Spinal cord (tissue), 10 donors: ENCODE results near the gene SNED1. TPM values are rescaled to one million over a fixed set of nuclear protein-coding genes. Genes with fewer than 3 reads are reported as not detected.
A peak's percentile ranks its signal among the peaks of the same experiment; 100 is the strongest.

Experiments used
- DNase-seq, 6 donors: peaks; one replicate each; pipeline versions ENCODE4 v3.0.0 to v3.0.0-alpha.2; 2013 to 2015; ENCODE audit warnings: low spot score in 6 of 6, low read depth in 4 of 6
- H3K27ac ChIP-seq: one replicate; pipeline ENCODE4 v1.5.1; 2013; ENCODE audit warnings: low read depth, low read length, control low read depth
- H3K27me3 ChIP-seq: one replicate; pipeline ENCODE4 v1.6.1; 2013; ENCODE audit warnings: low read length; ENCODE audit not compliant: control insufficient read depth, insufficient read depth
- H3K36me3 ChIP-seq: one replicate; pipeline ENCODE4 v1.6.1; 2013; ENCODE audit warnings: low read length; ENCODE audit not compliant: control insufficient read depth, insufficient read depth
- H3K4me1 ChIP-seq: one replicate; pipeline ENCODE4 v1.6.1; 2013; ENCODE audit warnings: low read length; ENCODE audit not compliant: control insufficient read depth, insufficient read depth
- H3K4me3 ChIP-seq: one replicate; pipeline ENCODE4 v1.5.1; 2013; ENCODE audit warnings: low read depth, low read length, control low read depth
- H3K9me3 ChIP-seq: one replicate; pipeline ENCODE4 v1.6.1; 2013; ENCODE audit warnings: low read length; ENCODE audit not compliant: control insufficient read depth, insufficient read depth
- WGBS: methylation state at CpG from one replicate; pipeline ENCODE4 v1.1.5; 2013; ENCODE audit warnings: missing lambda C conversion rate; ENCODE audit not compliant: insufficient coverage; 5-methylcytosine and 5-hydroxymethylcytosine counted together
- polyA plus RNA-seq, 2 donors: library from polyadenylated mRNA; unstranded; fragments of 120-200 nt; gene quantifications; one replicate each; pipeline ENCODE4 v1.2.1, GENCODE V29; 2013; ENCODE audit not compliant: insufficient read length in 2 of 2
- total RNA-seq, 2 donors: library from RNA; depleted of rRNA in 1 of 2; stranded (reverse); fragments of 120-200 nt in 1 of 2; fragments of >200 nt in 1 of 2; gene quantifications; one replicate each; pipeline versions ENCODE4 v1.2.3 to v1.2.4, GENCODE V29; 2013 to 2014
- donor health status: healthy.

Gene SNED1
- total and polyA plus RNA-seq, 4 donors: 6.0 to 93.7 (median 26.7) TPM

- Histone ChIP-seq H3K4me1 (peaks cover 16% of the 10 kb centered on the region), H3K27me3 (peaks cover 4% of the 10 kb centered on the region), H3K4me3 (no peak overlapping the region), H3K9me3 (no peaks in the 10 kb centered on the region), H3K27ac (no peak overlapping the region), H3K36me3 (peaks cover 13% of the 10 kb centered on the region)
- WGBS: 93% methylated on average over 8 of the region's 10 CpGs
- DNase-seq: no peak
These were observed 31.9 kb upstream of the SNED1 start for GRCh38 chr2:240966457-240966905.

- no peak overlapping the region for H3K4me3 ChIP-seq
- no peak overlapping the region for H3K27ac ChIP-seq
- peaks cover 14% of the 10 kb centered on the region for H3K4me1 ChIP-seq
- DNase-seq: no peak
- no peaks in the 10 kb centered on the region for H3K9me3 ChIP-seq
- H3K27me3 ChIP-seq: peaks cover 4% of the 10 kb centered on the region
- WGBS: 85% methylated on average over 32 of the region's 32 CpGs
- H3K36me3 ChIP-seq: peaks cover 13% of the 10 kb centered on the region
These were observed 31.3 kb upstream of the SNED1 start for GRCh38 chr2:240966906-240967680.

DNA sequence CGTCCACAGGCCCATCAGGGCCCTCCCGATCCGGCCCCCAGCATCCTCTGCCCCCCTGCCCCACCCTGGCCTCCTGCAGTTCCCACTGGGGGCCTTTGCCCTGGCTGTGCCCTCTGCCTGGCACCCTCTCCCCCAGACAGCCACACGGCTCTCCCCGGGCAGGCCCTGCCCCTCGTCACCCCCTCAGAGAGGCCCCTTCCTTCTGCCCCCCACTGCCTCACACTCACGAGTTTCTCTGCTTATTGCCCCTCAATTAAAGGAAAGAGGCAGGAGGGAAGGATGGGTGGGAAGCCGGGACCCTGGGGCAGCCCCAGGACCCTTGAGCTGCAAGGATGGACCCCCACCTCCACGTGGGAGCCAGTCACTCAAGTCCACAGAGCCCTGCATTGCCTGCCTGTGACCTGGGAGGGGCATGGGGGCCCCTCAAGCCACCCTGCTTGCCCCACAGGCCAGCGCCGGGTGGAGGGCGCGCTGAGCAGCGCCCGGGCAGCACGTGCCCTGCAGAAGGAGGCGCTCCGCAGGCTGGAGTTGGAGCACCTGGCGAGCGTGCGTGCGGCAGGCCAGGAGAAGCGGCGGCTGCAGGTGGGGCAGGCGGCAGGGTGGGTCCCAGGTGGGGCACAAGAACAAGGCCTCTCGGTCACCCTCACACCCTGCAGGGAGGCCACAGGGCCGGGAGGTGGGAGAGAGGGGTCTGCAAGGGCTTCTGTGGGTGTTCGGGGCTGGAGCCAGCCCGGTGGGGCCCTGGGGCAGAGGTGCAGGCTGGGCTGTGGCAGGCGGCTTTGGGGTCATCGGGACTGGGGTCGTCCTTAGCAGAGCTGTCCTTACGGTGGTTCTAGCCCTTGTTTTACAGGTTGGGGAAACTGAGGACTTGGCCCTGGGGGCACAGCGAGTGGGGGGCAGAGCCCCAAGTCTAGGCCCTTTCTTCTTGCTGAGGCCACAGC lies 30.5 kb upstream of the SNED1 start:
- Histone ChIP-seq H3K4me1 (peaks cover 14% of the 10 kb centered on the region), H3K27me3 (peaks cover 4% of the 10 kb centered on the region), H3K27ac (no peak overlapping the region), H3K4me3 (no peak overlapping the region), H3K9me3 (no peaks in the 10 kb centered on the region), H3K36me3 (peaks cover 13% of the 10 kb centered on the region)
- no peak for DNase-seq
- WGBS: 91% methylated on average over 28 of the region's 34 CpGs

- 81% methylated on average over 15 of the region's 15 CpGs for WGBS
- DNase-seq: no peak
- peaks cover 19% of the 10 kb centered on the region for H3K4me1 ChIP-seq
- H3K27ac ChIP-seq: no peak overlapping the region
- H3K36me3 ChIP-seq: peaks cover 13% of the 10 kb centered on the region
- H3K4me3 ChIP-seq: no peak overlapping the region
- no peaks in the 10 kb centered on the region for H3K9me3 ChIP-seq
- H3K27me3 ChIP-seq: peaks cover 4% of the 10 kb centered on the region
These were observed 29.4 kb upstream of the SNED1 start for GRCh38 chr2:240968731-240969624.

DNA sequence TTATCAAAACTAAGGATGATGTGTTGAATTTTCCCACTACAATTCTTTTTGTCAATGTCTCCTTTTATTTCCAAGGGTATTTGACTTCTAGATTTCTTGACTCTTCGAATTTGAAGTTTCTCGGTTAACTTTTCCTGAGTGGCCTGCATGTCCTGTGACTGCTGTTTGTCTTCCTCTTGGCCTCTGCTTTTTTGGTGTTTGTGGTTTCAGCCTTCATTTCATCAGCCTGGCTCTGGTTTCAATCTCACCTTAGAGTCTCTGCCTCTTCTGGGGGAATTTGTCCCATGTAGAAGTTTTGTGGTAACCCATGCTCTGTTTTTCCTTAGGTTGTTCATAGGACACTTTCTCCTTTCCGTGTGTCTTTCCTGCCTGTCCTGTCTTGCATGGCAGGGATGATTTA lies 28.3 kb upstream of the SNED1 start:
- H3K9me3 ChIP-seq: no peaks in the 10 kb centered on the region
- DNase-seq: no peak
- peaks cover 13% of the 10 kb centered on the region for H3K36me3 ChIP-seq
- no peak overlapping the region for H3K27ac ChIP-seq
- peaks cover 6% of the 10 kb centered on the region for H3K27me3 ChIP-seq
- H3K4me3 ChIP-seq: no peak overlapping the region
- WGBS: no CpG with 5 or more reads among the region's 3 CpGs
- peaks cover 19% of the 10 kb centered on the region for H3K4me1 ChIP-seq

DNA sequence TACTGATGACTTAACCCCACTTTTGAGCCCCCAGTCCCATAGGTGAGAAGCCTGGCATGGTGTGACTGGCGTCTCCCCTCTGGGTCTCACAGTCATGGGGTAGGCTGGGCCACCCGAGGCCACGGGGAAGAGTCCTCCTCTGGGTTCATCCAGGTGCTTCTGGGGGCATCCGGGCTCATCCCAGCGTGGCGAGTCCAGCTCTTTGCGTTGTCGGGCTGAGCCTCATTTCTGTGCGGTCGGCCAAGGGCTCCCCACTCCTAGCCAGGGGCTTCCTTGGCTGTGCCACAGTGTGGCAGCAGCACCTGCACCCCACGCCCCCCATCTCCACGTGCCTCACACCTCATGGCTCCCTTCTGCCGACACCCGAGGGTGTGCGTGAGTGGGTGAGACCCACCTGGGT lies 27.6 kb upstream of the SNED1 start:
- Histone ChIP-seq H3K36me3 (peaks cover 10% of the 10 kb centered on the region), H3K9me3 (no peaks in the 10 kb centered on the region), H3K27me3 (peaks cover 9% of the 10 kb centered on the region), H3K4me3 (no peak overlapping the region), H3K4me1 (peaks cover 19% of the 10 kb centered on the region), H3K27ac (no peak overlapping the region)
- 93% methylated on average over 15 of the region's 15 CpGs for WGBS
- no peak for DNase-seq

- Histone ChIP-seq H3K27ac (no peak overlapping the region), H3K4me1 (peaks cover 19% of the 10 kb centered on the region), H3K4me3 (no peak overlapping the region), H3K9me3 (no peaks in the 10 kb centered on the region), H3K27me3 (peaks cover 11% of the 10 kb centered on the region), H3K36me3 (peaks cover 5% of the 10 kb centered on the region)
- no peak for DNase-seq
- 77% methylated on average over 7 of the region's 11 CpGs for WGBS
These were observed 26.2 kb upstream of the SNED1 start for GRCh38 chr2:240972201-240972600.

DNA sequence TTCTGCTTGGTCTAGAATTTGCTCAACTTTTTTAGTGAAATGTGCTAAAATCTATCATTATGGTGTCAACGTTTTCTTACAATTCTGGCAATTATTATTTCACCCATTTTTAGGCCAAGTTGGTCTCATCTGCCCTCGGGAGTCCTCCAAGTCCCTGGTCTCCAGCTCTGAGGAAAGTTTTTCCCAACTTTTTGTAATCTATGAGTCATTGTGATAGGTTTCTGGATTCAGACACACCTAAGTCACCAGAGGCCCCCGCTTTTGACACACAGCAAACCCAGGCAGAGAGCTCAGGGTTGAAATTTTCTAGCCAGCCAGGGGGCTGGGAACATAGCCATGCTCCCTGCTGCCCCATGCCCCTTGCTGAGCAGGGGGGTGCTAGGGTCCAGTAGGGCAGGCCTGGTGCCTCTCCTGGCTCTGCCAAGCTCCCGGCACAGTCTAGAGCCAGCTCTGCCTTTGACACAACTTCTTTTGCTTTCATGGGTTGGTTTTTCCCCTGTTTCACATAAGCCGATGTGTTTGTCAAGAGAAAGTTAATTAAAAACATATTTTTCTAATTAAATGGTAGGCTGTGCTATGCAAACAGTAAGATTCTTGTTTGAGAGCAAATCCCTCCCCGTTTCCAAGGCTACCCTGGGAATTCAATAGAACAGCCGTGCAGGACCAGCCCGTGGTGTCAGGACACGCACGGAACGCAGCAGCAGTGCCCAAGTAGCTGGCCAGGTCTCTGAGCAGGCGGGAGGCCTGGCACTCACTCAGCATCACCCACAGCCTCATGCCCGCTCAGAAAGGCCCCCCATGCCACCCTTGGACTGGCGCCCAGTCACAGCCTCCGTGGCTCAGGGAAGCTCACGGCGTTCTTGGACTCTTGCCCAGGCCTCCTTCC lies 25.5 kb upstream of the SNED1 start:
- Histone ChIP-seq H3K4me1 (peaks cover 19% of the 10 kb centered on the region), H3K27me3 (peaks cover 11% of the 10 kb centered on the region), H3K4me3 (no peak overlapping the region), H3K36me3 (peaks cover 5% of the 10 kb centered on the region), H3K27ac (peak overlapping the region; percentile 69), H3K9me3 (no peaks in the 10 kb centered on the region)
- DNase-seq: peak in 4 of 6 donors; percentile 47 to 89 (median 70)
- 15% methylated on average over 14 of the region's 17 CpGs for WGBS
